H1 (cell line): ENCODE data around the gene LMTK3. TPM values are rescaled to one million over a fixed set of nuclear protein-coding genes. Genes with fewer than 3 reads are reported as not detected.

ENCODE experiments used
- CTCF ChIA-PET: fragments of 300-600 bp; sonication (Branson Sonifier 250); formaldehyde crosslinking; loops from one replicate; lab custom pipeline; 2021; ENCODE audit not compliant: partially characterized antibody; lab: Charles Lee
- POLR2A ChIA-PET: fragments of 300-600 bp; sonication (Branson Sonifier 250); formaldehyde crosslinking; loops from one replicate; lab custom pipeline; 2021; ENCODE audit warnings: inconsistent platforms; ENCODE audit not compliant: partially characterized antibody; lab: Charles Lee
- DNase-seq, 2 experiments: peaks; one replicate each; pipeline versions ENCODE4 v3.0.0 to v3.0.0-alpha.2; 2010 to 2022; ENCODE audit warnings: low spot score in 2 of 2, low read depth in 1 of 2, mixed read lengths in 1 of 2
- FAIRE-seq: peaks from 2 replicates; lab custom pipeline; 2011; peaks lifted over from hg19 to GRCh38; lab: Jason Lieb, UNC
- H2AFZ ChIP-seq: 2 replicates; pipeline ENCODE4 v1.8.1; 2012; ENCODE audit warnings: low read length, inconsistent platforms
- H2AK5ac ChIP-seq: 2 replicates; pipeline ENCODE4 v1.6.1; 2013; ENCODE audit warnings: low read depth, low read length
- H2BK120ac ChIP-seq: replicated peaks from 2 replicates; pipeline ENCODE3; 2013; ENCODE audit warnings: low read depth, low read length, inconsistent platforms
- H2BK12ac ChIP-seq: 2 replicates; pipeline ENCODE4 v1.6.1; 2013; ENCODE audit warnings: low read depth, low read length
- H2BK15ac ChIP-seq: 2 replicates; pipeline ENCODE4 v1.6.1; 2013; ENCODE audit warnings: low read length
- H2BK20ac ChIP-seq: 2 replicates; pipeline ENCODE4 v1.6.1; 2013; ENCODE audit warnings: low read length
- H2BK5ac ChIP-seq: 2 replicates; pipeline ENCODE4 v1.6.1; 2013; ENCODE audit warnings: low read depth, low read length
- H3K14ac ChIP-seq: 2 replicates; pipeline ENCODE4 v1.6.1; 2013; ENCODE audit warnings: inconsistent platforms; ENCODE audit not compliant: insufficient read length
- H3K18ac ChIP-seq: 2 replicates; pipeline ENCODE4 v1.6.1; 2013; ENCODE audit warnings: low read length; ENCODE audit errors: extremely low read depth
- H3K23ac ChIP-seq: 2 replicates; pipeline ENCODE4 v1.6.1; 2013; ENCODE audit warnings: inconsistent platforms; ENCODE audit not compliant: insufficient read length
- H3K23me2 ChIP-seq: 2 replicates; pipeline ENCODE4 v1.6.1; 2013; ENCODE audit warnings: low read depth, low read length
- H3K27ac ChIP-seq: 2 replicates; pipeline ENCODE4 v1.6.1; 2011; ENCODE audit warnings: low read depth, low read length, inconsistent platforms
- H3K27me3 ChIP-seq, 4 experiments: replicated peaks in 1 of 4; 1 replicate in 1 of 4; 2 replicates in 3 of 4; pipeline versions ENCODE4 v1.6.1 to v1.8.1; 2011 to 2013; ENCODE audit warnings: low read length in 3 of 4, mild to moderate bottlenecking in 3 of 4, inconsistent platforms in 2 of 4, mixed read lengths in 2 of 4, moderate library complexity in 1 of 4; ENCODE audit not compliant: control insufficient read depth in 3 of 4, insufficient read depth in 3 of 4; ENCODE audit errors: extremely low read depth in 1 of 4
- H3K36me3 ChIP-seq, 4 experiments: 2 replicates each; pipeline versions ENCODE4 v1.6.1 to v1.8.1; 2011 to 2013; ENCODE audit warnings: mild to moderate bottlenecking in 4 of 4, low read length in 3 of 4, moderate library complexity in 2 of 4, control low read depth in 1 of 4, inconsistent platforms in 1 of 4; ENCODE audit not compliant: insufficient read depth in 4 of 4, control insufficient read depth in 2 of 4
- H3K4ac ChIP-seq: replicated peaks from 2 replicates; pipeline ENCODE3; 2013; ENCODE audit warnings: low read length, low read depth, mixed read lengths, inconsistent platforms; ENCODE audit not compliant: insufficient read length
- H3K4me1 ChIP-seq, 4 experiments: replicated peaks in 1 of 4; 1 replicate in 1 of 4; 2 replicates in 3 of 4; pipeline versions ENCODE4 v1.6.1 to v1.8.1; 2011 to 2013; ENCODE audit warnings: low read length in 3 of 4, inconsistent platforms in 2 of 4, mixed read lengths in 1 of 4; ENCODE audit not compliant: insufficient read depth in 4 of 4, control insufficient read depth in 3 of 4
- H3K4me2 ChIP-seq, 2 experiments: 2 replicates each; pipeline versions ENCODE4 v1.6.1 to v1.8.1; 2011 to 2013; ENCODE audit warnings: low read depth in 2 of 2, low read length in 2 of 2, control low read depth in 1 of 2, inconsistent platforms in 1 of 2, mild to moderate bottlenecking in 1 of 2; ENCODE audit not compliant: insufficient read depth in 1 of 2
- H3K4me3 ChIP-seq, 4 experiments: fragments of 200-600, 300-600 bp in 1 of 4; sonication (generic), shearing (Covaris generic), sonication (Bioruptor Twin) in 1 of 4; 2 replicates each; pipeline versions ENCODE4 v1.5.1 to v1.8.1; 2011 to 2016; ENCODE audit warnings: low read length in 4 of 4, low read depth in 3 of 4, control low read depth in 2 of 4, inconsistent platforms in 2 of 4, mild to moderate bottlenecking in 2 of 4, mixed read lengths in 1 of 4, moderate library complexity in 1 of 4; ENCODE audit not compliant: insufficient read depth in 2 of 4; ENCODE audit errors: extremely low read depth in 1 of 4
- H3K56ac ChIP-seq: replicated peaks from 2 replicates; pipeline ENCODE3; 2013; ENCODE audit warnings: low read depth, mild to moderate bottlenecking, mixed read lengths, low read length, inconsistent platforms; ENCODE audit not compliant: insufficient read length
- H3K79me1 ChIP-seq: 2 replicates; pipeline ENCODE4 v1.6.1; 2013; ENCODE audit warnings: low read depth, low read length, control low read depth
- H3K79me2 ChIP-seq, 2 experiments: 2 replicates each; pipeline versions ENCODE4 v1.6.1 to v1.8.1; 2012 to 2013; ENCODE audit warnings: low read length in 2 of 2, mild to moderate bottlenecking in 2 of 2, inconsistent platforms in 1 of 2; ENCODE audit not compliant: insufficient read depth in 2 of 2, control insufficient read depth in 1 of 2
- H3K9ac ChIP-seq, 4 experiments: replicated peaks in 1 of 4; 1 replicate in 1 of 4; 2 replicates in 3 of 4; pipeline versions ENCODE4 v1.6.1 to v1.8.1; 2011 to 2013; ENCODE audit warnings: low read depth in 3 of 4, low read length in 3 of 4, control low read depth in 2 of 4, mild to moderate bottlenecking in 2 of 4, moderate library complexity in 2 of 4, inconsistent platforms in 1 of 4; ENCODE audit errors: extremely low read depth in 1 of 4
- H3K9me3 ChIP-seq, 2 experiments: 2 replicates each; pipeline versions ENCODE4 v1.6.1 to v1.8.1; 2012 to 2013; ENCODE audit warnings: mild to moderate bottlenecking in 2 of 2, moderate library complexity in 2 of 2, control low read depth in 1 of 2, inconsistent platforms in 1 of 2, low read depth in 1 of 2, low read length in 1 of 2, mixed read lengths in 1 of 2; ENCODE audit not compliant: insufficient read depth in 2 of 2
- H4K20me1 ChIP-seq, 2 experiments: replicated peaks in 1 of 2; 2 replicates each; pipeline versions ENCODE3 to v1.8.1; 2011 to 2013; ENCODE audit warnings: inconsistent platforms in 2 of 2, low read length in 2 of 2, mild to moderate bottlenecking in 1 of 2; ENCODE audit not compliant: insufficient read depth in 2 of 2, control insufficient read depth in 1 of 2
- H4K5ac ChIP-seq: 2 replicates; pipeline ENCODE4 v1.6.1; 2013; ENCODE audit warnings: low read length, low read depth, mixed read lengths, inconsistent platforms; ENCODE audit not compliant: insufficient read length
- H4K8ac ChIP-seq: 2 replicates; pipeline ENCODE4 v1.8.0; 2013; ENCODE audit warnings: mild to moderate bottlenecking, moderate library complexity, low read length, inconsistent platforms; ENCODE audit not compliant: insufficient read depth; ENCODE audit errors: extremely low read depth
- H4K91ac ChIP-seq: replicated peaks from 2 replicates; pipeline ENCODE3; 2013; ENCODE audit warnings: low read length, mixed read lengths, inconsistent platforms; ENCODE audit not compliant: insufficient read length
- CHD1 ChIP-seq: IDR thresholded peaks from 2 replicates; pipeline ENCODE4 v1.6.1; 2012; ENCODE audit warnings: low read depth, low read length, improper control_type of control experiment
- CTCF ChIP-seq, 3 experiments: IDR thresholded peaks; 1 replicate in 2 of 3; 2 replicates in 1 of 3; pipeline versions ENCODE4 v1.5.1 to v1.6.1; 2011; ENCODE audit warnings: low read length in 3 of 3, mild to moderate bottlenecking in 3 of 3, inconsistent platforms in 2 of 3, low read depth in 1 of 3, moderate library complexity in 1 of 3; ENCODE audit not compliant: insufficient read depth in 1 of 3; ENCODE audit errors: control extremely low read depth in 1 of 3
- GTF2F1 ChIP-seq: IDR thresholded peaks from 2 replicates; pipeline ENCODE4 v1.6.1; 2012; ENCODE audit warnings: low read depth, low read length, improper control_type of control experiment, borderline replicate concordance
- JUN ChIP-seq: IDR thresholded peaks from 2 replicates; pipeline ENCODE4 v1.6.1; 2011; ENCODE audit warnings: low read depth, mild to moderate bottlenecking, improper control_type of control experiment, low read length
- MAX ChIP-seq: IDR thresholded peaks from 2 replicates; pipeline ENCODE4 v1.6.1; 2012; ENCODE audit warnings: inconsistent platforms
- NRF1 ChIP-seq: IDR thresholded peaks from 2 replicates; pipeline ENCODE4 v1.6.1; 2011; ENCODE audit warnings: mild to moderate bottlenecking, low read depth, low read length, improper control_type of control experiment
- SRF ChIP-seq: IDR thresholded peaks from 2 replicates; pipeline ENCODE4 v1.6.1; 2011; ENCODE audit warnings: mild to moderate bottlenecking, low read depth, low read length, moderate library complexity
- YY1 ChIP-seq: IDR thresholded peaks from 2 replicates; pipeline ENCODE4 v1.6.1; 2011; ENCODE audit warnings: low read depth, mild to moderate bottlenecking, low read length
- WGBS, 2 experiments: shearing (Covaris generic) in 1 of 2; methylation state at CpG; one replicate each; pipeline versions ENCODE4 v1.1.6 to v1.1.7; 2013 to 2015; ENCODE audit warnings: low lambda C conversion rate in 2 of 2, mixed read lengths in 2 of 2, inconsistent platforms in 1 of 2, low coverage in 1 of 2, missing lambda C conversion rate in 1 of 2; ENCODE audit not compliant: insufficient replicate concordance in 2 of 2, insufficient coverage in 1 of 2, insufficient read length in 1 of 2; ENCODE audit errors: extremely low coverage in 1 of 2, missing lambda C conversion rate in 1 of 2; 5-methylcytosine and 5-hydroxymethylcytosine counted together
- polyA plus RNA-seq, 7 experiments: library from polyadenylated mRNA; depleted of rRNA in 3 of 7; stranded (reverse) in 5 of 7; unstranded in 2 of 7; fragments of >200 nt in 5 of 7; fragments of 200-250 nt in 2 of 7; gene quantifications; 1 replicate in 5 of 7; 2 replicates in 1 of 7; 4 replicates in 1 of 7; pipeline versions ENCODE4 v1.2.1 to v1.2.3, GENCODE V29; 2011 to 2013; ENCODE audit warnings: missing spikeins in 2 of 7, mixed read lengths in 2 of 7
- total RNA-seq: library from RNA; stranded (reverse); fragmentation: NEBNext Ultra II Directional; extraction: Animal tissue kit (Norgen Biotek cat#: 25700); gene quantifications from 2 replicates; pipeline ENCODE4 v1.2.1, GENCODE V29; 2021

Gene LMTK3
- total and polyA plus RNA-seq, 2 of the 8 experiments (the other 6 are each of a cell fraction or from before 2014, with no cell fraction given), result 2.7 to 12.4 TPM

GRCh38 chr19:48551437-48552302, 40.0 kb upstream of the LMTK3 start, which contains the start of gene SULT2B1:
TSS of gene SULT2B1 (plus strand) at chr19:48552172. CDS start at chr19:48552253, 81 bp downstream.
- no peaks in the 10 kb centered on the region for H3K79me1 ChIP-seq
- no peak within 1 kb of the TSS for H3K27ac ChIP-seq
- H3K4ac ChIP-seq, result no peak within 1 kb of the TSS
- 89% methylated on average over 33 of the region's 36 CpGs; no CpG with 5 or more reads in 1 of the 2 experiments for WGBS, 2 experiments
- H3K23me2 ChIP-seq, result peaks cover 8% of the 10 kb centered on the region; the same call in 1 of the 2 replicates
- no peak within 1 kb of the TSS for H3K14ac ChIP-seq
- no peaks in the 10 kb centered on the region for H3K9me3 ChIP-seq
- H3K23ac ChIP-seq, result no peak within 1 kb of the TSS
- H3K36me3 ChIP-seq, result no peaks in the 10 kb centered on the region
- H2BK20ac ChIP-seq, result peak within 1 kb of the TSS; percentile 80
- ChIA-PET POLR2A (interaction anchor here (1.0 to 2.4 kb wide), 5 partner anchors 12 to 57 kb away, joined by 3 to 7 read pairs (median 3); no protein-coding TSS in a partner anchor), CTCF (interaction anchor here (0.8 to 11.7 kb wide), 7 partner anchors 19 to 46 kb away, joined by 3 to 132 read pairs (median 4); no protein-coding TSS in a partner anchor)
- H2BK120ac ChIP-seq, result no peak within 1 kb of the TSS
- no peak within 1 kb of the TSS for H2AFZ ChIP-seq
- no peaks in the 10 kb centered on the region for H3K79me2 ChIP-seq
- DNase-seq (no peak), FAIRE-seq (no peak)
- H3K4me3 ChIP-seq, result no peak within 1 kb of the TSS
- no peak within 1 kb of the TSS for H4K5ac ChIP-seq
- no peak within 1 kb of the TSS for H3K56ac ChIP-seq
- H4K91ac ChIP-seq, result peak within 1 kb of the TSS; percentile 80
- H3K4me2 ChIP-seq, result no peak within 1 kb of the TSS
- no peak within 1 kb of the TSS for H3K9ac ChIP-seq
- H4K8ac ChIP-seq, result peak within 1 kb of the TSS; percentile 14; the same call in 1 of the 2 replicates
- H2BK15ac ChIP-seq, result peak within 1 kb of the TSS; percentile 99; the same call in 1 of the 2 replicates
- peak within 1 kb of the TSS; percentile 90; the same call in 1 of the 2 replicates for H2BK12ac ChIP-seq
- peaks cover 0 to 22% (median 12%) of the 10 kb centered on the region in 4 experiments; a peak in 6 of 7 replicates for H3K4me1 ChIP-seq
- 0 out of 2 replicates have a peak within 1 kb of the TSS, but pooled peaks have one; percentile 13 for H2AK5ac ChIP-seq
- peaks cover 0 to 3% of the 10 kb centered on the region in 2 experiments for H4K20me1 ChIP-seq
- H3K18ac ChIP-seq, result peak within 1 kb of the TSS; percentile 48
- H3K27me3 ChIP-seq, result no peaks in the 10 kb centered on the region; a peak in 1 of 7 replicates
- no peak within 1 kb of the TSS for H2BK5ac ChIP-seq
- no peak for TF ChIP-seq CHD1
- no peak for TF ChIP-seq JUN
- no peak for TF ChIP-seq MAX
- no peak for TF ChIP-seq CTCF (IDR thresholded peaks at IDR 0.05; ENCODE audit: control extremely low read depth in 1 of 3, insufficient read depth in 1 of 3, low read depth in 1 of 3, low read length in 3 of 3)
- no peak for TF ChIP-seq YY1
- TF ChIP-seq SRF, result no peak
- no peak for TF ChIP-seq GTF2F1
- TF ChIP-seq NRF1, result no peak
